ENCODE data around the gene NDST1. TPM values are rescaled to one million over a fixed set of nuclear protein-coding genes. Genes with fewer than 3 reads are reported as not detected.
A peak's percentile ranks its signal among the peaks of the same experiment; 100 is the strongest.

Gene NDST1
- polyA plus RNA-seq, 1 experiment: 52.2 TPM

- DNase-seq (ENCODE audit: low read depth, low spot score): no peak
- CTCF ChIA-PET: interaction anchor here (0.6 to 2.0 kb wide), 6 partner anchors 22 to 138 kb away, joined by 3 to 17 read pairs (median 4); no protein-coding TSS in a partner anchor
- no peak for TF ChIP-seq CTCF (IDR thresholded peaks at IDR 0.05; ENCODE audit: low read depth, low read length)
- POLR2A ChIA-PET: interaction anchor here (0.8 to 1.8 kb wide), 7 partner anchors 9 to 29 kb away, joined by 3 to 11 read pairs (median 5); no protein-coding TSS in a partner anchor
- H3K4me3 ChIP-seq (ENCODE audit: low read depth, low read length): peak overlapping the region; percentile 87
- H3K27ac ChIP-seq (ENCODE audit: low read depth, low read length): peak overlapping the region; percentile 70
- H3K27me3 ChIP-seq (ENCODE audit: control insufficient read depth, insufficient read depth, low read length): no peaks in the 10 kb centered on the region
- no peaks in the 10 kb centered on the region for H3K9me3 ChIP-seq (ENCODE audit: control insufficient read depth, insufficient read depth, low read length)
Observed at GRCh38 chr5:150488519-150489359, 19.2 kb upstream of the NDST1 start.

- no peaks in the 10 kb centered on the region for H3K9me3 ChIP-seq (ENCODE audit: control insufficient read depth, insufficient read depth, low read length)
- DNase-seq (ENCODE audit: low read depth, low spot score): no peak
- TF ChIP-seq CTCF (IDR thresholded peaks at IDR 0.05; ENCODE audit: low read depth, low read length): no peak
- peak overlapping the region; percentile 70 for H3K27ac ChIP-seq (ENCODE audit: low read depth, low read length)
- CTCF ChIA-PET: interaction anchor here (0.5 to 1.7 kb wide), 9 partner anchors 10 to 139 kb away, joined by 3 to 5 read pairs (median 3); no protein-coding TSS in a partner anchor
- H3K4me3 ChIP-seq (ENCODE audit: low read depth, low read length): peak overlapping the region; percentile 87; the same call in 1 of the 2 replicates
- H3K27me3 ChIP-seq (ENCODE audit: control insufficient read depth, insufficient read depth, low read length): no peaks in the 10 kb centered on the region
- POLR2A ChIA-PET: interaction anchor here (0.7 to 1.6 kb wide), 11 partner anchors 8 to 153 kb away, joined by 3 to 11 read pairs (median 4); partner anchors contain the start of gene RPS14
Observed at GRCh38 chr5:150489360-150490295, 18.3 kb upstream of the NDST1 start.

- POLR2A ChIA-PET: interaction anchor here (0.7 to 1.6 kb wide), 7 partner anchors 12 to 152 kb away, joined by 3 to 10 read pairs (median 4); partner anchors contain the start of gene RPS14
- CTCF ChIA-PET: interaction anchor here (0.5 to 1.7 kb wide), 6 partner anchors 9 to 40 kb away, joined by 3 to 5 read pairs (median 3); no protein-coding TSS in a partner anchor
- no peak overlapping the region for H3K4me3 ChIP-seq (ENCODE audit: low read depth, low read length)
- peak overlapping the region; percentile 70 for H3K27ac ChIP-seq (ENCODE audit: low read depth, low read length)
- no peaks in the 10 kb centered on the region for H3K9me3 ChIP-seq (ENCODE audit: control insufficient read depth, insufficient read depth, low read length)
- TF ChIP-seq CTCF (IDR thresholded peaks at IDR 0.05; ENCODE audit: low read depth, low read length): no peak
- H3K27me3 ChIP-seq (ENCODE audit: control insufficient read depth, insufficient read depth, low read length): no peaks in the 10 kb centered on the region
- no peak for DNase-seq (ENCODE audit: low read depth, low spot score)
Observed at GRCh38 chr5:150490296-150490669, 17.6 kb upstream of the NDST1 start.

- no peak for TF ChIP-seq CTCF (IDR thresholded peaks at IDR 0.05; ENCODE audit: low read depth, low read length)
- H3K9me3 ChIP-seq (ENCODE audit: control insufficient read depth, insufficient read depth, low read length): no peaks in the 10 kb centered on the region
- ChIA-PET CTCF (interaction anchor here (1.3 to 2.0 kb wide), 3 partner anchors 9 to 32 kb away, joined by 3 to 7 read pairs (median 5); no protein-coding TSS in a partner anchor), POLR2A (interaction anchor here (0.5 kb wide), 1 partner anchor 9 kb away, joined by 3 read pairs; no protein-coding TSS in a partner anchor)
- H3K4me3 ChIP-seq (ENCODE audit: low read depth, low read length): peak overlapping the region; percentile 12; the same call in 1 of the 2 replicates
- H3K27ac ChIP-seq (ENCODE audit: low read depth, low read length): peak overlapping the region; percentile 70
- DNase-seq (ENCODE audit: low read depth, low spot score): no peak
- H3K27me3 ChIP-seq (ENCODE audit: control insufficient read depth, insufficient read depth, low read length): no peaks in the 10 kb centered on the region
Observed at GRCh38 chr5:150490754-150491153, 17.2 kb upstream of the NDST1 start.
